ENCODE results near the gene DMRT3.

DNA sequence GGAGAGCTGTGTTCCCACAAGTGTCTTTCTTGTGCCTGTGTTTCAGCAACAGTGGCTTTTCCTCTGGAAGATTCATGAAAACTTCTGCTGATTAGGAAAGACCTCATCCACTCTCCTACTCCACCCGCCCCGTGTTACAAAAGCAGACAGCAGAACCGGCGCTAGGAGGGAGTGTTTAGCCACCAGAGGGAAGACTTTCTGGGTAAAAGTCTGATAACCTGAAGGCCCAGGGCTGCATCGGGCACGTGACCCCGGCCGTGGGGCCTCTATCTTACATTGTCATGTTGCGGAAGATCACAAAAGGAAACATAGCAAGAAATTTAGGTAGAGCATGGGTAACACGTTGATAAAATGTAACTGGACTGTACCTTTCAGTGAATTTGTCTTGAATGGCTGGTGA lies 41.7 kb downstream of the DMRT3 start:
- TF ChIP-seq, protein P1, sequence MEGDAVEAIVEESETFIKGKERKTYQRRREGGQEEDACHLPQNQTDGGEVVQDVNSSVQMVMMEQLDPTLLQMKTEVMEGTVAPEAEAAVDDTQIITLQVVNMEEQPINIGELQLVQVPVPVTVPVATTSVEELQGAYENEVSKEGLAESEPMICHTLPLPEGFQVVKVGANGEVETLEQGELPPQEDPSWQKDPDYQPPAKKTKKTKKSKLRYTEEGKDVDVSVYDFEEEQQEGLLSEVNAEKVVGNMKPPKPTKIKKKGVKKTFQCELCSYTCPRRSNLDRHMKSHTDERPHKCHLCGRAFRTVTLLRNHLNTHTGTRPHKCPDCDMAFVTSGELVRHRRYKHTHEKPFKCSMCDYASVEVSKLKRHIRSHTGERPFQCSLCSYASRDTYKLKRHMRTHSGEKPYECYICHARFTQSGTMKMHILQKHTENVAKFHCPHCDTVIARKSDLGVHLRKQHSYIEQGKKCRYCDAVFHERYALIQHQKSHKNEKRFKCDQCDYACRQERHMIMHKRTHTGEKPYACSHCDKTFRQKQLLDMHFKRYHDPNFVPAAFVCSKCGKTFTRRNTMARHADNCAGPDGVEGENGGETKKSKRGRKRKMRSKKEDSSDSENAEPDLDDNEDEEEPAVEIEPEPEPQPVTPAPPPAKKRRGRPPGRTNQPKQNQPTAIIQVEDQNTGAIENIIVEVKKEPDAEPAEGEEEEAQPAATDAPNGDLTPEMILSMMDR (conservative IDR thresholded peaks at IDR 0.05 in 1 of 2, IDR thresholded peaks at IDR 0.05 in 1 of 2; ENCODE audit: low read depth in 1 of 2, low read length in 2 of 2): peak; percentile 16 to 29
- no peak for TF ChIP-seq EZH2 (IDR thresholded peaks at IDR 0.05; ENCODE audit: low read length, missing control alignments)

All from fibroblast of lung (primary cell).